Esophagus (tissue), 2 donors: ENCODE results near the gene NAXE. TPM values are rescaled to one million over a fixed set of nuclear protein-coding genes. Genes with fewer than 3 reads are reported as not detected.
"Not testable (repeated sequence)": the region's sequence is repeated elsewhere in the genome, so short reads cannot be mapped to it uniquely, and the experiment has no call there.

ENCODE experiments used
- H3K27ac ChIP-seq, 2 donors: one replicate each; pipeline ENCODE4 v1.5.1; 2013; ENCODE audit warnings: low read depth in 2 of 2, mild to moderate bottlenecking in 2 of 2, inconsistent platforms in 1 of 2, low read length in 1 of 2, moderate library complexity in 1 of 2
- H3K27me3 ChIP-seq, 2 donors: one replicate each; pipeline ENCODE4 v1.6.1; 2013; ENCODE audit warnings: low read length in 2 of 2, control low read depth in 1 of 2, mild to moderate bottlenecking in 1 of 2; ENCODE audit not compliant: insufficient read depth in 2 of 2, control insufficient read depth in 1 of 2
- H3K36me3 ChIP-seq, 2 donors: one replicate each; pipeline ENCODE4 v1.6.1; 2013; ENCODE audit warnings: low read length in 1 of 2; ENCODE audit not compliant: control insufficient read depth in 2 of 2, insufficient read depth in 2 of 2
- H3K4me1 ChIP-seq, 2 donors: one replicate each; pipeline ENCODE4 v1.6.1; 2013; ENCODE audit warnings: low read length in 1 of 2; ENCODE audit not compliant: control insufficient read depth in 2 of 2, insufficient read depth in 2 of 2
- H3K4me3 ChIP-seq, 2 donors: one replicate each; pipeline ENCODE4 v1.5.1; 2013; ENCODE audit warnings: low read length in 2 of 2, mild to moderate bottlenecking in 2 of 2, low read depth in 1 of 2, moderate library complexity in 1 of 2
- H3K9me3 ChIP-seq, 2 donors: one replicate each; pipeline ENCODE4 v1.6.1; 2013; ENCODE audit warnings: mild to moderate bottlenecking in 2 of 2, low read depth in 1 of 2, low read length in 1 of 2, moderate library complexity in 1 of 2; ENCODE audit not compliant: control insufficient read depth in 2 of 2, insufficient read depth in 1 of 2
- WGBS, 2 donors: extraction: QIAGEN DNeasy Blood & Tissue Kit; methylation state at CpG; one replicate each; pipeline ENCODE4 v1.1.7; 2013; 5-methylcytosine and 5-hydroxymethylcytosine counted together
- polyA plus RNA-seq, 2 donors: library from polyadenylated mRNA; stranded (reverse); fragments of 200-250 nt; gene quantifications; one replicate each; pipeline ENCODE4 v1.2.3, GENCODE V29; 2013
- donor health status: healthy with polysubstance abuse.
- donor health status: Bipolar disorder and iron deficiency.

Gene NAXE
- polyA plus RNA-seq, 2 donors: 29.9 to 70.9 TPM

DNA sequence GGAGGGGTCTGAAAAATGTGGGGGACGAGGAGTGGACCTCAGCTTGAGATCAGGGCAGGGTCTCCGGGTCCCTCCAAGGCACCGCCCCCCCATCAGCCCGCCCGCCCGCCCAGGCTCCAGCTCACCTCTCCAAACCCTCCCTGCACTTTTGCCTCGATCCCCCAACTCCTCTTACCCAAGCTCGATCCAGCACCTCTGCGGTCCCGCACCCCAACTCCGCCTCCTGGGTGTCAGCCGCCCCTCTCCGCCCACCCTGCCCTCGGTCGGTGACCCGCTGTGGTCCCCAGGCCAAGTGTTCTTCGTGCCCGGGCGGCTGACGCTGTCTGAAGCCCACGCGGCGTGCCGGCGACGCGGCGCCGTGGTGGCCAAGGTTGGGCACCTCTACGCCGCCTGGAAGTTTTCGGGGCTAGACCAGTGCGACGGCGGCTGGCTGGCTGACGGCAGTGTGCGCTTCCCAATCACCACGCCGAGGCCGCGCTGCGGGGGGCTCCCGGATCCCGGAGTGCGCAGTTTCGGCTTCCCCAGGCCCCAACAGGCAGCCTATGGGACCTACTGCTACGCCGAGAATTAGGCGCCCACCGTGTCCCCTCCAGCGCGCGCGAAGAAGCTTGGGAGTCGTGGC, 33.3 kb downstream of the NAXE start:
- no peaks in the 10 kb centered on the region for H3K36me3 ChIP-seq
- H3K4me1 ChIP-seq: peaks cover 13 to 18% of the 10 kb centered on the region in 2 donors
- H3K27ac ChIP-seq: no peak overlapping the region
- no peaks in the 10 kb centered on the region for H3K9me3 ChIP-seq
- peaks cover 0 to 16% of the 10 kb centered on the region in 2 donors for H3K27me3 ChIP-seq
- 2 to 3% methylated on average over 51 to 55 of the region's 55 CpGs for WGBS, 2 donors
- H3K4me3 ChIP-seq: peak overlapping the region; percentile 21 to 24

DNA sequence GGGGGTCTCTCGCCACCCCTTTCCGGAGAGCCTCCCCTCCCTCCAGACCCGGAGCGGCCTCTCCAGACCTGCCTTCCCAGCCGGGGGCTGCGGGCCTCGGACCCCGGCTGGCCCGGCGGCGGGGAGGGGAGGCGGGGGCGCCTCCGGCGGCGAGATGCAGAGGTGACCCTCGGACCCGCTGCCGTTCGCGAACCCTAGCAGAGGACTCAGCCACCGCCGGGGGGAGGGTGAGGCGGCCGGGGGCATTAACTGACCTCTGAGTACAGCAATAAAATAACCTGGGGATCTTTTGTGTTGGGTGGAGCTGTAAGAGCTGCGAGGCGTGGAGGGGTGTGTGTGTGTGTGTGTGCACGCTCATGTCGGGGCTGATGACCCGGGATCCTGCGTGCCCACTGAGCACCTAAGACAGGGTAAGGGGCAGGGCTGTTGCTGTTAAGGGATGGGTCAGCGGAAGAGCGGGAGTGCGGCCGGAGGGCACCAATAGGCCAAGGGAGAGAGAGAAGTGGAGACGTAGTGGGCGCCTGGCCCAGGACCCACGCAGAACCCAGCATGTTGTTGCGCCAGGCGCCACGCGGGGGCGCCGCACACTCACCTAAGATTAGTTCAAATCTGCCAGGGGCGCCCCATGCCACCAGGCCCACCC, 34.0 kb downstream of the NAXE start:
- 2% methylated on average over 39 to 45 of the region's 45 CpGs for WGBS, 2 donors
- peaks cover 0 to 16% of the 10 kb centered on the region in 2 donors for H3K27me3 ChIP-seq
- no peak overlapping the region for H3K27ac ChIP-seq

DNA sequence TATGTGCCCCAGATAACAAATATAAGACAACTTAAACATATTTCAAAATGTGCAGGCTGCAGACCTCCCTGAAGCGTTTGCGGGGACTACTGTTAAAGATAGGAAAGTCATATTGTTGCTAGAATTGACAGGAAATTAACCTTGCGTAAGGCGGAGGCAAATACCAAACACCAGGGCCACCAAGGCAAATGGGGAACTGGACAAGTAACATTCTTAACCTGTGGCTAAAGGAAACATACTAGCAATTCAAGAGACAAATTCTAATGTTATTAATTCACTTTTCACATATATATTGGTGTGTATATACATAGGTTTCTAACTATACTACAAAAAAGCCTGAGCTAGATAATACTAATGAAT, 34.5 kb downstream of the NAXE start:
- Histone ChIP-seq H3K9me3 (no peaks in the 10 kb centered on the region), H3K4me3 (peak overlapping the region in 1 of 2 donors; percentile 24), H3K27me3 (peaks cover 0 to 16% of the 10 kb centered on the region in 2 donors), H3K36me3 (no peaks in the 10 kb centered on the region), H3K27ac (no peak overlapping the region), H3K4me1 (peaks cover 13 to 18% of the 10 kb centered on the region in 2 donors)
- WGBS, 2 donors: 40 to 46% methylated on average over 4 of the region's 4 CpGs

More for the DNA sequence above, 34.0 kb downstream of the NAXE start:
- Histone ChIP-seq H3K4me1 (peaks cover 13 to 18% of the 10 kb centered on the region in 2 donors), H3K9me3 (no peaks in the 10 kb centered on the region), H3K36me3 (no peaks in the 10 kb centered on the region), H3K4me3 (peak overlapping the region; percentile 21 to 24)

DNA sequence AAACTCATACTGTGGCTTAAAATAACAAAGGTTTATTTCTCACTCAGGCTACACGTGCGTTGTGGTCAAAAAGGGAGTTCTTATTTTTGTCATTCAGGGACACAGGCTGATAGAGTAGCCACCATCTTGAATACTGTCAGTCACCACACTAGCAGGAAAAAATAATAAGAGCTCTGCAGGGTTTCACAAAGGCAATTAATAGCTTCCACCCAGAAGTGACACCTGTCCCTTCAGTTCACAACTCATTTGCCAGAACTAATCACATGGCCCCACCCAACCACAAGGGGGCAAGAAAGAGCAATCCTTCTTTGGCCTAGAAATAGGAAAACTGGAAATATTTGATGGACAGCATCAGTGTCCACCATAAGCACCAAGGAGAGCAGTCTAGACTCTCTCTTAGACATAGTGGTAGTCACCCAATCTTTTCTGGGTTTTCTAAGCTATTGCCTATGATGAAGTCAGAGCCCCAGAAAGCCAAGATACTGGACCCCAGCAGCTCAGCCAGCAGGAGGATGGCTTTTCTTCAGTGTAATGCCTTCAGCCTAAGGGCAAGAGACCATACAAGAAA, 35.8 kb downstream of the NAXE start:
- 69 to 79% methylated on average over 2 of the region's 2 CpGs for WGBS, 2 donors

DNA sequence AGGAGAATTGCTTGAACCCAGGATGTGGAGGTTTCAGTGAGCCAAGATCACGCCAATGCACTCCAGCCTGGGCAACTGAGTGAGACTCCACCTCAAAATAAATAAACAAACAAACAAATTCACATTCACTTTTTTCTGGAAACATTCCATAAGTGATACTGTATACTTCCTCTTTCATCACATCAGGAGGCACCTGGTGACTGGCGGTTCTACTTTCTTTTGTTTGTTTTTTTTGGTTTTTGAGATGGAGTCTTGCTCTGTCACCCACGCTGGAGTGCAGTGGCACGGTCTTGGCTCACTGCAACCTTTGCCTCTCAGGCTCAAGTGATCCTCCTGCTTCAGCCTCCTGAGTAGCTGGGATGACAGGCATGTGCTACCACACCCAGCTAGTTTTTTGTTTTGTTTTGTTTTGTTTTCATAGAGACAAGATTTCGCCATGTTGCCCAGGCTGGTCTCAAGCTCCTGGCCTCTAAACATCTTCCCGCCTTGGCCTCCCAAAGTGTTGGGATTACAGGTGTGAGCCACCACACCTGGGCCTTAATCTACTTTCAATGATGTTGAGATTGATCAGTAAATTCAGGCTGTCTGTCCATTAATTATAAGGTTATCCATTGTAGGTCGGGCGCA, 38.4 kb downstream of the NAXE start:
- Histone ChIP-seq H3K27me3 (peaks cover 0 to 11% of the 10 kb centered on the region in 2 donors), H3K4me1 (peaks cover 7% of the 10 kb centered on the region in 2 donors), H3K36me3 (no peaks in the 10 kb centered on the region), H3K4me3 (no peak overlapping the region), H3K9me3 (no peaks in the 10 kb centered on the region), H3K27ac (no peak overlapping the region)
- WGBS, 2 donors: 71 to 76% methylated on average over 8 of the region's 8 CpGs

More for the DNA sequence above, 35.8 kb downstream of the NAXE start:
- Histone ChIP-seq H3K4me1 (peaks cover 13 to 18% of the 10 kb centered on the region in 2 donors), H3K4me3 (no peak overlapping the region), H3K27ac (no peak overlapping the region), H3K9me3 (no peaks in the 10 kb centered on the region), H3K27me3 (peaks cover 0 to 16% of the 10 kb centered on the region in 2 donors), H3K36me3 (no peaks in the 10 kb centered on the region)

DNA sequence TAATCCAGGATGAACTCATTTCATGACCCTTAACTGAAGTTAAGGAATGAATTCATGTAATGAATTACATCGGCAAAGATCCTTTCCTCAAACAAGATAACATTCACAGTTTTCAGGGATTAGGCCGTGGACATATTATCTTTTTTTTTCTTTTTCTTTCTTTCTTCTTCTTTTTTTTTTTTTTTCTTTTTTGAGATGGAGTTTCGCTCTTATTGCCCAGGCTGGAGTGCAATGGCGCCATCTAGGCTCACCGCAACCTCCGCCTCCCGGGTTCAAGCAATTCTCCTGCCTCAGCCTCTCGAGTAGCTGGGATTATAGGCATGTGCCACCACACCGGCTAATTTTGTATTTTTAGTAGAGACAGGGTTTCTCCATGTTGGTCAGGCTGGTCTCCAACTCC, 39.6 kb downstream of the NAXE start:
- H3K4me1 ChIP-seq, H3K27me3 ChIP-seq, H3K4me3 ChIP-seq, H3K36me3 ChIP-seq, H3K27ac ChIP-seq, H3K9me3 ChIP-seq: not testable (repeated sequence)
- 55 to 57% methylated on average over 9 of the region's 9 CpGs for WGBS, 2 donors

DNA sequence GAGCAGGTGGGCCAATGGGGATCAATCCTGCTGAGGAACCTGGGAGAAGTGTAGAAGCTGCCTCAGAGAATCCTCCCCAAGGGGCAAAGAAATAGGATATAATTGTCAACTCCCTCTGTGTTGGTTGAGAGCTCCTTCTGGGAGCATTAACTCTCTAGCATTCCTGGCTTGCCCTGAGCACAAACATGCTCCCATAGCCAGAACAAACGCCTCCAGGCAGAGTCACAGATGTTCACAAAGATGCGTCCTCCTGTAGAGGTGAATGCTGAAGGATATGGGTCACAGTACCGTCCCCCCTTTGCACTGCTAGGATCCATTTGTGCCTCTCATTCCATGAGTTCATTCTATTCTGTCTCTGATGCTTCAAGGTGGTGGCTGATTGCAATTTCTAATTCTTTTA, 40.8 kb downstream of the NAXE start:
- no peaks in the 10 kb centered on the region for H3K9me3 ChIP-seq
- WGBS, 2 donors: 50 to 51% methylated on average over 3 of the region's 3 CpGs
- H3K27me3 ChIP-seq: no peaks in the 10 kb centered on the region
- H3K4me3 ChIP-seq: no peak overlapping the region
- H3K36me3 ChIP-seq: no peaks in the 10 kb centered on the region
- H3K4me1 ChIP-seq: no peaks in the 10 kb centered on the region
- H3K27ac ChIP-seq: no peak overlapping the region

DNA sequence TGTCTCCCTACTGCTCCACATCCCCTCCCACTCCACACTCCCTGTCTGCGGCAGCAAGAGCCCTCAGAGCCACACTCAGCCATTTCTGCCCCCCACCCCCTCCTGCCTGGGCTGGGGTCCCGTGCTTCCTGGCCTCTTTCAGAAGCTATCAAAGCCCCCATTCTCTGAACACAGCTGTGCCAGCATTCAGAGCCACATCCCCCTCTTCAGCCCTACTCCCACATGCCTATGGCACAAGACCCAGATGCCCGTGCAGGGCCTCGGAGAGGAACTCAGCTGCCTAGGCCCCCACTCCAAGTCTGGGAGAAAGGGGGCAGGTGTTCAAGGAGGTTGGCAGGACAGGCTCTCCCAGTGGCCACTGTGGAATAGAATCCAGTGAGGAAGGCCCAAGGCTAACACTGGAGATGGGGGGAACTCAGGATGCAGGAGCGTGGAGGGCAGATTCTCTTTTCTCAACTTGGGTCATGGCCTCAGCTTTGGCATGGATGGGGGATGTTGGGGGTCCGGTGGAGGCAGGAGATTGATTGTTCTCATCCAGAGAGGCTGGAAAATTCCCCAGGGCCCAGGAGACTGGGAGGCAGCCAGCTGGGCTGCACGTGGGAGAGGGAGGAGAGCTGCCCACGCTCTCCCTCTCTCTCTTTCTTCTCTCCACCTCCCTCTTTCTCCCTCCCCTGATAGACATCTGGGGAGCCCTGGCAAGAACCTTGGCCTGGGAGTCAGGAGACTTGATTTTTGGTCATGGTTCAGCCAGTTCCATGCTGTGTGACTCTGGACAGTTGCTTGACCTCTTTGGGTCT, 46.8 kb downstream of the NAXE start:
- 54 to 57% methylated on average over 8 of the region's 8 CpGs for WGBS, 2 donors
- no peak overlapping the region for H3K4me3 ChIP-seq
- H3K27ac ChIP-seq: no peak overlapping the region
- no peaks in the 10 kb centered on the region for H3K36me3 ChIP-seq
- peaks cover 4 to 8% of the 10 kb centered on the region in 2 donors for H3K4me1 ChIP-seq
- H3K27me3 ChIP-seq: peaks cover 0 to 7% of the 10 kb centered on the region in 2 donors
- no peaks in the 10 kb centered on the region for H3K9me3 ChIP-seq

DNA sequence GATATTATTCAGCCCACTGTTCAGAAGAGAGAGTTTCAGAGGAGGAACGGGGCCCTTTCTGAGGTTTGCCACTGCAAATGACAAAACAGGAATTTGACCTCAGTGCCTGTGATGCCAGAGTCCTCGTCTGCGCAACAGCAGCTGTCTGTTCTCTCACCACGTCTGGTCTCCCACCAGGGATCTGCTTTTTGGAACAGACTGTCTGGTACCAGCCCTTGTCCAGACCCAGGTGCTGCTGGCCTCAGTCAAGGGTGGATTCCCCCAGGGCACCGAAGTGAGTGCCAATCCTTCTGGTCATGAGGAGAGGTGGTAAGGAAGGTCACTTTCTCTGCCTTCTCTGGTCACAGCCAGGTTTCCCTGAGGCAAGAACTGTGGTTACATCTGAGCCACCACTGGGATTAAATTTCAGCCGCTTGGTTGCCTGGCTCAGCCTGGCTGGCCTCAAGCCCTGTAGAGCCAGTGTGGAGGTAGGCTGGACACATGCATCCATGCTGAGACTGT, 48.1 kb downstream of the NAXE start:
- Histone ChIP-seq H3K27me3 (peaks cover 0 to 7% of the 10 kb centered on the region in 2 donors), H3K9me3 (no peaks in the 10 kb centered on the region), H3K27ac (no peak overlapping the region), H3K4me3 (no peak overlapping the region), H3K4me1 (peaks cover 4 to 8% of the 10 kb centered on the region in 2 donors), H3K36me3 (no peaks in the 10 kb centered on the region)
- WGBS, 2 donors: 55 to 59% methylated on average over 6 of the region's 6 CpGs
